ENCODE measurements around the gene KCTD2.

DNA sequence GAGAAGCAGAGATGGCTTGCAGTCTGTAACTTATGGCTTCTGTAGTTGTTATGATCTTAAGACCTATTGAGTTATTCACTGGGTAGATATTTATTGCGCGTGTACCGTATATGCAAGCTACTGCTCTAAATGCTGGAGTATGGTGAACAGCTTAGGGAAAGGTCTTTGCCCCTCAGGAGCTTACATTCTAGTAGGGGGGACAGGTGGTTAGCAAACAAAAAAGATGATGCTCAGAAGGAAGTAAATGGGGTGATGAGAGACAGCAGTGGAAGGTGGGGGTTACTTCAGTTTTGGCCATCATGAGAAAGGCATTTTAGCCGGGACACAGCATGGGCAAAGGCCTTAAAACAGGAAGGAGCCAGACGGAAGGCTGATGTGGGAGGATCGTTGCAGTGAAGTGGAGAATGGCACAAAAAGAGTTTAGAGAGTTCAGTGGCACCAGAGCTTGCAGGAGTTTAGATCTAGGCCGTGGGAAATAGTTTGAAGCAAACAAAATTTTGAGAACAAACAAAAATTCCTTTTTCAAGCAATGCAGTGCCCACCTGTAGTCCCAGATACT, 64.8 kb downstream of the KCTD2 start:
- TF ChIP-seq, protein P1, sequence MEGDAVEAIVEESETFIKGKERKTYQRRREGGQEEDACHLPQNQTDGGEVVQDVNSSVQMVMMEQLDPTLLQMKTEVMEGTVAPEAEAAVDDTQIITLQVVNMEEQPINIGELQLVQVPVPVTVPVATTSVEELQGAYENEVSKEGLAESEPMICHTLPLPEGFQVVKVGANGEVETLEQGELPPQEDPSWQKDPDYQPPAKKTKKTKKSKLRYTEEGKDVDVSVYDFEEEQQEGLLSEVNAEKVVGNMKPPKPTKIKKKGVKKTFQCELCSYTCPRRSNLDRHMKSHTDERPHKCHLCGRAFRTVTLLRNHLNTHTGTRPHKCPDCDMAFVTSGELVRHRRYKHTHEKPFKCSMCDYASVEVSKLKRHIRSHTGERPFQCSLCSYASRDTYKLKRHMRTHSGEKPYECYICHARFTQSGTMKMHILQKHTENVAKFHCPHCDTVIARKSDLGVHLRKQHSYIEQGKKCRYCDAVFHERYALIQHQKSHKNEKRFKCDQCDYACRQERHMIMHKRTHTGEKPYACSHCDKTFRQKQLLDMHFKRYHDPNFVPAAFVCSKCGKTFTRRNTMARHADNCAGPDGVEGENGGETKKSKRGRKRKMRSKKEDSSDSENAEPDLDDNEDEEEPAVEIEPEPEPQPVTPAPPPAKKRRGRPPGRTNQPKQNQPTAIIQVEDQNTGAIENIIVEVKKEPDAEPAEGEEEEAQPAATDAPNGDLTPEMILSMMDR (IDR thresholded peaks at IDR 0.05; ENCODE audit: borderline replicate concordance, extremely low read depth, low read length, poor library complexity, severe bottlenecking): no peak
- TF ChIP-seq EZH2 (IDR thresholded peaks at IDR 0.05; ENCODE audit: borderline replicate concordance, low read depth, low read length, severe bottlenecking): no peak
